IMR-90 (cell line): ENCODE measurements around the gene CDK18. TPM values are rescaled to one million over a fixed set of nuclear protein-coding genes. Genes with fewer than 3 reads are reported as not detected.

Source experiments
- ATAC-seq: fragments of 200-7000 bp; cut with Tn5 transposase; 2 replicates; pipeline ENCODE4 v1.9.1; 2020; ENCODE audit warnings: low read depth, mild to moderate bottlenecking, moderate library complexity
- BruUV-seq: library from RNA; stranded (reverse); fragments of 400-500 nt; replicated peaks from 2 replicates; lab custom pipeline; 2021; lab: Mats Ljungman, UMichigan
- CTCF ChIA-PET: fragments of 300-600 bp; formaldehyde crosslinking; extraction: SDS; loops from one replicate; lab custom pipeline; 2021; ENCODE audit warnings: antibody characterized with exemption; lab: Yijun Ruan, JAX
- POLR2A ChIA-PET: fragments of 300-600 bp; sonication (Branson Sonifier 250); formaldehyde crosslinking; loops from one replicate; lab custom pipeline; 2022; ENCODE audit warnings: antibody characterized with exemption; ENCODE audit not compliant: unreplicated experiment; lab: Charles Lee
- DNase-seq: peaks from one replicate; pipeline ENCODE4 v3.0.0; 2013
- H2AFZ ChIP-seq: replicated peaks from 2 replicates; pipeline ENCODE3; 2013; ENCODE audit warnings: low read length, mild to moderate bottlenecking; ENCODE audit not compliant: poor library complexity
- H2AK5ac ChIP-seq: 2 replicates; pipeline ENCODE4 v1.6.1; 2013; ENCODE audit warnings: low read depth, low read length, inconsistent platforms
- H2AK9ac ChIP-seq: replicated peaks from 2 replicates; pipeline ENCODE3; 2013; ENCODE audit warnings: mild to moderate bottlenecking, low read depth, low read length, moderate library complexity; ENCODE audit not compliant: poor library complexity
- H2BK120ac ChIP-seq: 2 replicates; pipeline ENCODE4 v1.6.1; 2013; ENCODE audit warnings: low read depth, low read length, inconsistent platforms
- H2BK15ac ChIP-seq: 3 replicates; pipeline ENCODE4 v1.6.1; 2013; ENCODE audit warnings: low read depth, low read length, inconsistent platforms
- H2BK20ac ChIP-seq: 2 replicates; pipeline ENCODE4 v1.6.1; 2013; ENCODE audit warnings: low read depth, mild to moderate bottlenecking, inconsistent platforms, low read length, moderate library complexity
- H2BK5ac ChIP-seq: 2 replicates; pipeline ENCODE4 v1.6.1; 2013; ENCODE audit warnings: mild to moderate bottlenecking, low read depth, low read length, inconsistent platforms; ENCODE audit not compliant: poor library complexity, severe bottlenecking
- H3K14ac ChIP-seq: replicated peaks from 2 replicates; pipeline ENCODE4 v1.6.1; 2013; ENCODE audit warnings: low read depth, low read length, inconsistent platforms
- H3K18ac ChIP-seq: 2 replicates; pipeline ENCODE4 v1.6.1; 2013; ENCODE audit warnings: low read depth, low read length, control low read depth
- H3K23ac ChIP-seq: 2 replicates; pipeline ENCODE4 v1.6.1; 2013; ENCODE audit warnings: low read depth, low read length, inconsistent platforms
- H3K27ac ChIP-seq: 2 replicates; pipeline ENCODE4 v1.5.1; 2013; ENCODE audit warnings: mild to moderate bottlenecking, control low read depth, low read length; ENCODE audit not compliant: insufficient read depth
- H3K27me3 ChIP-seq: 2 replicates; pipeline ENCODE4 v1.6.1; 2013; ENCODE audit warnings: low read length; ENCODE audit not compliant: control insufficient read depth, insufficient read depth
- H3K36me3 ChIP-seq: 2 replicates; pipeline ENCODE4 v1.6.1; 2013; ENCODE audit warnings: low read length, mixed read lengths; ENCODE audit not compliant: control insufficient read depth, insufficient read depth
- H3K4ac ChIP-seq: 2 replicates; pipeline ENCODE4 v1.6.1; 2013; ENCODE audit warnings: low read depth, low read length, inconsistent platforms
- H3K4me1 ChIP-seq: 2 replicates; pipeline ENCODE4 v1.6.1; 2013; ENCODE audit warnings: low read length, mixed read lengths; ENCODE audit not compliant: control insufficient read depth, insufficient read depth
- H3K4me2 ChIP-seq: 2 replicates; pipeline ENCODE4 v1.6.1; 2013; ENCODE audit warnings: low read depth, mild to moderate bottlenecking, control low read depth, low read length, moderate library complexity
- H3K4me3 ChIP-seq: 2 replicates; pipeline ENCODE4 v1.5.1; 2013; ENCODE audit warnings: low read depth, mild to moderate bottlenecking, control low read depth, low read length, moderate library complexity; ENCODE audit not compliant: insufficient read depth
- H3K56ac ChIP-seq: 2 replicates; pipeline ENCODE4 v1.6.1; 2013; ENCODE audit warnings: low read length, inconsistent platforms; ENCODE audit not compliant: insufficient read depth; ENCODE audit errors: extremely low read depth
- H3K79me1 ChIP-seq, 2 experiments: 2 replicates each; pipeline ENCODE4 v1.6.1; 2013; ENCODE audit warnings: low read length in 2 of 2, inconsistent platforms in 1 of 2, low read depth in 1 of 2
- H3K9ac ChIP-seq: 2 replicates; pipeline ENCODE4 v1.6.1; 2013; ENCODE audit warnings: low read depth, low read length, control low read depth
- H3K9me1 ChIP-seq: 2 replicates; pipeline ENCODE4 v1.6.1; 2013; ENCODE audit warnings: low read length, inconsistent platforms; ENCODE audit not compliant: insufficient read depth
- H3K9me3 ChIP-seq: 2 replicates; pipeline ENCODE4 v1.6.1; 2013; ENCODE audit warnings: low read length; ENCODE audit not compliant: control insufficient read depth, insufficient read depth
- H4K20me1 ChIP-seq: 2 replicates; pipeline ENCODE4 v1.6.1; 2013; ENCODE audit warnings: low read length, inconsistent platforms; ENCODE audit not compliant: insufficient read depth
- H4K5ac ChIP-seq: 2 replicates; pipeline ENCODE4 v1.6.1; 2013; ENCODE audit warnings: mild to moderate bottlenecking, low read depth, low read length, control low read depth
- H4K8ac ChIP-seq, 2 experiments: 2 replicates each; pipeline ENCODE4 v1.6.1; 2013; ENCODE audit warnings: low read depth in 2 of 2, low read length in 2 of 2, control low read depth in 1 of 2, inconsistent platforms in 1 of 2
- H4K91ac ChIP-seq: 2 replicates; pipeline ENCODE4 v1.6.1; 2013; ENCODE audit warnings: low read depth, low read length, inconsistent platforms; ENCODE audit not compliant: insufficient read depth
- CHD1 ChIP-seq: IDR thresholded peaks from 2 replicates; pipeline ENCODE4 v1.6.1; 2012; ENCODE audit warnings: low read depth, low read length, improper control_type of control experiment
- FOS ChIP-seq: fragments of 150-350 bp; IDR thresholded peaks from 2 replicates; pipeline ENCODE4 v1.6.1; 2016; ENCODE audit warnings: low read depth, low read length
- MAFK ChIP-seq: IDR thresholded peaks from 2 replicates; pipeline ENCODE4 v1.6.1; 2012; ENCODE audit warnings: low read depth, low read length, improper control_type of control experiment
- NFE2L2 ChIP-seq: fragments of 150-350 bp; IDR thresholded peaks from 2 replicates; pipeline ENCODE4 v1.6.1; 2016; ENCODE audit warnings: low read depth, mild to moderate bottlenecking, low read length
- POLR2A ChIP-seq: IDR thresholded peaks from 2 replicates; pipeline ENCODE4 v1.6.1; 2012; ENCODE audit warnings: mild to moderate bottlenecking, low read depth, low read length
- WGBS, 2 experiments: methylation state at CpG; one replicate each; pipeline versions ENCODE4 v1.1.5 to v1.1.7; 2013; ENCODE audit warnings: missing lambda C conversion rate in 2 of 2; ENCODE audit not compliant: insufficient read length in 1 of 2; ENCODE audit errors: extremely low coverage in 2 of 2; 5-methylcytosine and 5-hydroxymethylcytosine counted together
- dilution Hi-C: fragments of 300-500 bp; cut with HindIII; formaldehyde crosslinking; loops from one replicate; pipeline ENCODE4 v1.14.3; 2018; ENCODE audit warnings: low sequenced_read_pairs; ENCODE audit not compliant: unreplicated experiment
- in situ Hi-C: fragments of 300-500 bp; cut with MboI; formaldehyde crosslinking; loops from 3 replicates; pipeline ENCODE4 v1.14.3; 2019; ENCODE audit warnings: low sequenced_read_pairs, inconsistent platforms, mixed read lengths
- intact Hi-C: fragments of 100-400 bp; cut with micrococcal nuclease; formaldehyde crosslinking; loops from 2 replicates; pipeline ENCODE4 v1.10.0; 2022
- polyA plus RNA-seq, 3 experiments: library from polyadenylated mRNA; depleted of rRNA; stranded (reverse); fragments of >200 nt; gene quantifications; 2 replicates each; pipeline ENCODE4 v1.2.3, GENCODE V29; 2012; ENCODE audit warnings: low replicate concordance in 1 of 3
- total RNA-seq: library from RNA; depleted of rRNA; stranded (reverse); fragments of >200 nt; gene quantifications from 2 replicates; pipeline ENCODE4 v1.2.3, GENCODE V29; 2012

The CDK18 gene
- total and polyA plus RNA-seq, 2 of the 4 experiments (the other 2 are of a cell fraction) = 0.18 to 0.48 TPM

DNA sequence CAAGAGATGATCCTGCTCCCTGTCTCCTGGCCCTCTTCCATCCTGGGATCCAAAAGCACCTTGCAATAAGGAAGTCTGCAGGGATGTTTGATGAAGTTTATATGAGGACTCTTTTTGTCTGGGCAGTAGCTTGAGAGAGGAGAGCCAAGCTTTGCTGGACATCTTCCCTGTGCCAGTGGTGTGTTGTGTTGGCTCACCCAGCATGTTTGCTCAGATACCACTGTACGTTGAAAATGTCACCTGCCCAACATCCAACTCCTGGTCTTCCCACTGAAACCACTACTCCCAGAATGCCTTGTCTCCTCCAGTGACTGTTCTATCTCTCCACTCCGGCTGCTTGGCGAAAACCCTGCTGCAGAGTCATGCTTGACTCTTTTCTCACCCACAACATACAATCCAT, 12.8 kb downstream of the CDK18 start:
- Histone ChIP-seq H2BK5ac (no peak overlapping the region), H3K4me3 (no peak overlapping the region), H4K8ac (no peak overlapping the region), H2BK15ac (no peak overlapping the region), H3K18ac (no peak overlapping the region), H3K23ac (no peak overlapping the region), H3K4me2 (no peak overlapping the region), H3K27me3 (peaks cover 43% of the 10 kb centered on the region), H2AK5ac (no peak overlapping the region), H4K20me1 (no peaks in the 10 kb centered on the region; the same call in 1 of the 2 replicates), H3K4ac (no peak overlapping the region), H2BK20ac (no peak overlapping the region), H3K27ac (no peak overlapping the region), H3K9me1 (no peaks in the 10 kb centered on the region), H3K14ac (no peak overlapping the region), H2BK120ac (no peak overlapping the region), H3K36me3 (no peaks in the 10 kb centered on the region), H3K79me1 (no peaks in the 10 kb centered on the region), H2AK9ac (no peak overlapping the region), H3K9ac (no peak overlapping the region), H2AFZ (no peak overlapping the region), H4K5ac (no peak overlapping the region), H3K56ac (no peak overlapping the region), H3K9me3 (no peaks in the 10 kb centered on the region), H4K91ac (no peak overlapping the region), H3K4me1 (peaks cover 3% of the 10 kb centered on the region; the same call in 1 of the 2 replicates)
- DNase-seq (no peak), ATAC-seq (no peak)
- in situ Hi-C loops = no loop called here
- intact Hi-C loops = no loop called here
- CTCF ChIA-PET = no interaction called here
- WGBS, 2 experiments = 76% methylated on average over 3 of the region's 3 CpGs; no CpG with 5 or more reads in 1 of the 2 experiments
- dilution Hi-C loops = no loop called here
- BruUV-seq = no TSS peak
- TF ChIP-seq CHD1 = no peak
- no peak for TF ChIP-seq NFE2L2
- no peak for TF ChIP-seq POLR2A
- no peak for TF ChIP-seq MAFK
- TF ChIP-seq FOS = no peak
- POLR2A ChIA-PET = interaction anchor here (0.6 kb wide), 1 partner anchor 190 kb away, joined by 4 read pairs; no protein-coding TSS in a partner anchor
